T-helper 1 cell treated with Interleukin-12 subunit alpha and Interleukin-12 subunit beta and Interleukin-4 antibody, amounts not matched to agents 30 ng/mL and 1 ng/mL, for 36 hours (primary cell): ENCODE measurements around the gene TMCC3. TPM values are rescaled to one million over a fixed set of nuclear protein-coding genes. Genes with fewer than 3 reads are reported as not detected.
"Not testable (repeated sequence)": the region's sequence is repeated elsewhere in the genome, so short reads cannot be mapped to it uniquely, and the experiment has no call there.

Source experiments
- intact Hi-C: fragments of 100-400 bp; cut with micrococcal nuclease; formaldehyde crosslinking; loops from one replicate; pipeline ENCODE4 v1.15.1; 2024
- total RNA-seq: library from RNA; stranded (reverse); gene quantifications from 2 replicates; pipeline ENCODE4 v1.2.3, GENCODE V29; 2022

The TMCC3 gene
- total RNA-seq, 1 donor from 2014 or later = 0.12 TPM

GRCh38 chr12:94575024-94575423, 75.3 kb downstream of the TMCC3 start:
- intact Hi-C loops = no loop called here

GRCh38 chr12:94571556-94571955, 78.8 kb downstream of the TMCC3 start:
- intact Hi-C loops = no loop called here

GRCh38 chr12:94570161-94570560, 80.2 kb downstream of the TMCC3 start:
- intact Hi-C loops = no loop called here

- intact Hi-C loops = no loop called here
Observed at GRCh38 chr12:94567761-94568160, 82.6 kb downstream of the TMCC3 start.

- intact Hi-C loops = no loop called here
Observed at GRCh38 chr12:94566345-94566744, 84.0 kb downstream of the TMCC3 start.

- intact Hi-C loops = no loop called here
Observed at GRCh38 chr12:94565683-94566082, 84.7 kb downstream of the TMCC3 start.

- intact Hi-C loops = no loop called here
Observed at GRCh38 chr12:94563286-94563685, 87.1 kb downstream of the TMCC3 start.

GRCh38 chr12:94561943-94562411, 88.4 kb downstream of the TMCC3 start:
- intact Hi-C loops = no loop called here

- intact Hi-C loops = no loop called here
Observed at GRCh38 chr12:94560431-94561221, 89.7 kb downstream of the TMCC3 start.

- intact Hi-C loops = no loop called here
Observed at GRCh38 chr12:94558612-94559011, 91.7 kb downstream of the TMCC3 start.

- intact Hi-C loops = no loop called here
Observed at GRCh38 chr12:94557746-94558295, 92.5 kb downstream of the TMCC3 start.

GRCh38 chr12:94555687-94556086, 94.7 kb downstream of the TMCC3 start:
- intact Hi-C loops = no loop called here

- intact Hi-C loops = no loop called here
Observed at GRCh38 chr12:94553875-94554274, 96.5 kb downstream of the TMCC3 start.

- intact Hi-C loops = no loop called here
Observed at GRCh38 chr12:94553130-94553519, 97.2 kb downstream of the TMCC3 start.

GRCh38 chr12:94551810-94552209, 98.5 kb downstream of the TMCC3 start:
- intact Hi-C loops = no loop called here

GRCh38 chr12:94550964-94551363, 99.4 kb downstream of the TMCC3 start:
- intact Hi-C loops = no loop called here

GRCh38 chr12:94548833-94549232, 101.5 kb downstream of the TMCC3 start:
- intact Hi-C loops = not testable (repeated sequence)

GRCh38 chr12:94545935-94546771, 104.2 kb downstream of the TMCC3 start:
- intact Hi-C loops = no loop called here

GRCh38 chr12:94544355-94544754, 106.0 kb downstream of the TMCC3 start:
- intact Hi-C loops = no loop called here

- intact Hi-C loops = no loop called here
Observed at GRCh38 chr12:94538318-94538717, 112.0 kb downstream of the TMCC3 start.

- intact Hi-C loops = no loop called here
Observed at GRCh38 chr12:94536040-94536965, 114.1 kb downstream of the TMCC3 start.
